ENCODE results near the gene MYH1.

The MYH1 gene

DNA sequence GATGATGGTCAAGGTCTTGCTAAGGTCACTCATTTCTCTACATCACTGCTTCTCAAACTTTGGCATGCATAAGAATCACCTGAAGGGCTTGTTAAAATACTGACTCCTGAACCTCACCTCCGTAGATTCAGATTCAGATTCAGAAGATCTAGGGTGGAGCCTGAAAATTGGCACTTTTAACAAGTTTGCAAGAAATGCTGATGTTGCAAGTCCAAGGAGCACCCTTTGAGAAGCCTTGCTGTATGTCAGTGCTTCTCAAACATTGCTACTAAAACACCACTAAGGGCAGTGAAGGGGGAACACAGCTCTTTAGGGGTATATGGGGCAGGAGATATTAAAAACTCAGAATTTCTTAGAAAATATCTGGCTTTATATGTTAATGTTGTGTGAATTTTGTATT lies 13.7 kb upstream of the MYH1 start:
- no peak for TF ChIP-seq EZH2phosphoT487 (conservative IDR thresholded peaks at IDR 0.05; ENCODE audit: low read length)
- TF ChIP-seq, protein P1, sequence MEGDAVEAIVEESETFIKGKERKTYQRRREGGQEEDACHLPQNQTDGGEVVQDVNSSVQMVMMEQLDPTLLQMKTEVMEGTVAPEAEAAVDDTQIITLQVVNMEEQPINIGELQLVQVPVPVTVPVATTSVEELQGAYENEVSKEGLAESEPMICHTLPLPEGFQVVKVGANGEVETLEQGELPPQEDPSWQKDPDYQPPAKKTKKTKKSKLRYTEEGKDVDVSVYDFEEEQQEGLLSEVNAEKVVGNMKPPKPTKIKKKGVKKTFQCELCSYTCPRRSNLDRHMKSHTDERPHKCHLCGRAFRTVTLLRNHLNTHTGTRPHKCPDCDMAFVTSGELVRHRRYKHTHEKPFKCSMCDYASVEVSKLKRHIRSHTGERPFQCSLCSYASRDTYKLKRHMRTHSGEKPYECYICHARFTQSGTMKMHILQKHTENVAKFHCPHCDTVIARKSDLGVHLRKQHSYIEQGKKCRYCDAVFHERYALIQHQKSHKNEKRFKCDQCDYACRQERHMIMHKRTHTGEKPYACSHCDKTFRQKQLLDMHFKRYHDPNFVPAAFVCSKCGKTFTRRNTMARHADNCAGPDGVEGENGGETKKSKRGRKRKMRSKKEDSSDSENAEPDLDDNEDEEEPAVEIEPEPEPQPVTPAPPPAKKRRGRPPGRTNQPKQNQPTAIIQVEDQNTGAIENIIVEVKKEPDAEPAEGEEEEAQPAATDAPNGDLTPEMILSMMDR (IDR thresholded peaks at IDR 0.05; ENCODE audit: insufficient read depth, low read length, poor library complexity, severe bottlenecking), result no peak
- no peaks in the 10 kb centered on the region for H3F3A ChIP-seq (ENCODE audit: insufficient read depth)
- H3K4me2 ChIP-seq (ENCODE audit: low read depth, low read length, poor library complexity, severe bottlenecking), result no peak overlapping the region
- no peaks in the 10 kb centered on the region for H3K27me3 ChIP-seq (ENCODE audit: low read length)
- no peaks in the 10 kb centered on the region for H4K20me1 ChIP-seq (ENCODE audit: low read depth, low read length)
- H3K9ac ChIP-seq (ENCODE audit: low read length), result no peak overlapping the region
- no peaks in the 10 kb centered on the region for H3K9me3 ChIP-seq (ENCODE audit: insufficient read depth, low read length)
- H2AFZ ChIP-seq (ENCODE audit: low read depth, low read length, severe bottlenecking), result no peak overlapping the region
- H3K79me2 ChIP-seq (ENCODE audit: insufficient read depth, low read length), result no peaks in the 10 kb centered on the region
- no peaks in the 10 kb centered on the region for H3K9me2 ChIP-seq (replicated peaks; ENCODE audit: insufficient read depth, low read length)
- no peaks in the 10 kb centered on the region for H3K36me3 ChIP-seq (ENCODE audit: low read length)
- H3K27ac ChIP-seq (ENCODE audit: low read depth, low read length), result no peak overlapping the region
- no peak overlapping the region for H3K4me3 ChIP-seq (ENCODE audit: insufficient read depth, low read length, poor library complexity, severe bottlenecking)

DNA sequence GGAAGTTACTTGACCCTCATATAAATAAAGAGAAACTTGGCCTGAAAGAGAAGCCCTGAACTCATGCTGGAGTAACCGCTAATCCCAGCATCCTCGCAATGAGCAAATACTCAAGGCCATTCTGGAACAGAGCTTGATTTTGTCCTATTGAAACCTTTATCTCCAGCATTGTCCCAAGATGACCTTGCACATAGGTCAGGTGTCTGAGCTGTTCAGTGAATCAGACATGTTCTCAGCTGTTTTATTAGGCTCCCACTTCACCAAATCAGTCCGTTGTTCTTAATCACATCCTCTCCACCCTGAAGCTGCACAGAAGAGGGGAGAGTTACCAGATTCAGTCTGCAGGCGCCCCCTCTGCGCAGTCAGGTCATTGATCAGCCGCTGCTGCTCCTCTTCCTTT lies 9.1 kb upstream of the MYH1 start:
- no peaks in the 10 kb centered on the region for H3K27me3 ChIP-seq (ENCODE audit: low read length)
- no peak overlapping the region for H3K9ac ChIP-seq (ENCODE audit: low read length)
- no peaks in the 10 kb centered on the region for H3K36me3 ChIP-seq (ENCODE audit: low read length)
- no peak overlapping the region for H3K27ac ChIP-seq (ENCODE audit: low read depth, low read length)
- H2AFZ ChIP-seq (ENCODE audit: low read depth, low read length, severe bottlenecking), result no peak overlapping the region
- no peak overlapping the region for H3K4me3 ChIP-seq (ENCODE audit: insufficient read depth, low read length, poor library complexity, severe bottlenecking)
- TF ChIP-seq, protein P1 (IDR thresholded peaks at IDR 0.05; ENCODE audit: insufficient read depth, low read length, poor library complexity, severe bottlenecking), result no peak
- TF ChIP-seq EZH2phosphoT487 (conservative IDR thresholded peaks at IDR 0.05; ENCODE audit: low read length), result no peak
- H3K79me2 ChIP-seq (ENCODE audit: insufficient read depth, low read length), result no peaks in the 10 kb centered on the region
- no peaks in the 10 kb centered on the region for H3K9me2 ChIP-seq (replicated peaks; ENCODE audit: insufficient read depth, low read length)
- H4K20me1 ChIP-seq (ENCODE audit: low read depth, low read length), result no peaks in the 10 kb centered on the region
- H3K4me2 ChIP-seq (ENCODE audit: low read depth, low read length, poor library complexity, severe bottlenecking), result no peak overlapping the region
- H3F3A ChIP-seq (ENCODE audit: insufficient read depth), result no peaks in the 10 kb centered on the region
- no peaks in the 10 kb centered on the region for H3K9me3 ChIP-seq (ENCODE audit: insufficient read depth, low read length)

DNA sequence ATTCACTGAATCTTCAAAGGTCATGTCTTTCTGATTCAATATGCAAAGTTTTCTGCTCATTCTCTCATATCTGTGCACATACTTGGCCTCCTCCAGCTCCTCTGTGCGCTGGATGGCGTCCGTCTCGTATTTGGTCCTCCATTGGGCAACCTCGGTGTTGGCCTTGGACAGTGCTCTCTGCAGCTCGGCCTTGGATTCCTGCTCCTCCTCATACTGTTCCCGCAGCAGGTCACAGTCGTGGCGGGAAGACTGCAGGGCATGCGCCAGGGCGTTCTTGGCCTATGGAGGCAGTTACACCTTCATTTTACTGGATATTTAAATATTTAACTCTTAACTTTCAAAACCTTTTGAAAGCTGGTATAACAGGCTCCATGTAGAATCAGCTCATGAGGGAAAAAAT lies 8.2 kb upstream of the MYH1 start:
- Histone ChIP-seq H3K9me2 (replicated peaks; ENCODE audit: insufficient read depth, low read length) (no peaks in the 10 kb centered on the region), H3K4me2 (ENCODE audit: low read depth, low read length, poor library complexity, severe bottlenecking) (no peak overlapping the region), H3K9ac (ENCODE audit: low read length) (no peak overlapping the region), H3K9me3 (ENCODE audit: insufficient read depth, low read length) (no peaks in the 10 kb centered on the region), H3K4me3 (ENCODE audit: insufficient read depth, low read length, poor library complexity, severe bottlenecking) (no peak overlapping the region), H3F3A (ENCODE audit: insufficient read depth) (no peaks in the 10 kb centered on the region), H2AFZ (ENCODE audit: low read depth, low read length, severe bottlenecking) (no peak overlapping the region), H3K79me2 (ENCODE audit: insufficient read depth, low read length) (no peaks in the 10 kb centered on the region), H3K36me3 (ENCODE audit: low read length) (no peaks in the 10 kb centered on the region), H3K27me3 (ENCODE audit: low read length) (no peaks in the 10 kb centered on the region), H4K20me1 (ENCODE audit: low read depth, low read length) (no peaks in the 10 kb centered on the region), H3K27ac (ENCODE audit: low read depth, low read length) (no peak overlapping the region)
- no peak for TF ChIP-seq EZH2phosphoT487 (conservative IDR thresholded peaks at IDR 0.05; ENCODE audit: low read length)
- TF ChIP-seq, protein P1 (IDR thresholded peaks at IDR 0.05; ENCODE audit: insufficient read depth, low read length, poor library complexity, severe bottlenecking), result no peak
